Thoracic aorta (tissue), 2 donors: ENCODE data around the gene OTOR. TPM values are rescaled to one million over a fixed set of nuclear protein-coding genes. Genes with fewer than 3 reads are reported as not detected.

Experiments used
- ATAC-seq: fragments of 150-250 bp; one replicate; pipeline ENCODE4 v1.8.0; 2017; ENCODE audit warnings: low read depth; ENCODE audit not compliant: insufficient number of reproducible peaks, low FRiP score
- DNase-seq: peaks from one replicate; pipeline ENCODE4 v3.0.0-alpha.2; 2020; ENCODE audit warnings: low spot score
- H3K27ac ChIP-seq, 2 donors: fragments of 200-600 bp; sonication (generic); 1 replicate in 1 of 2; 2 replicates in 1 of 2; pipeline ENCODE4 v1.5.1; 2016; ENCODE audit warnings: mild to moderate bottlenecking in 2 of 2, moderate library complexity in 2 of 2
- H3K27me3 ChIP-seq: fragments of 200-600 bp; sonication (generic); replicated peaks from 2 replicates; pipeline ENCODE4 v1.6.0; 2016; ENCODE audit warnings: mild to moderate bottlenecking; ENCODE audit not compliant: insufficient read depth
- H3K36me3 ChIP-seq: fragments of 200-600 bp; sonication (generic); one replicate; pipeline ENCODE4 v1.5.1; 2016
- H3K4me1 ChIP-seq, 2 donors: fragments of 200-600 bp; sonication (generic); 1 replicate in 1 of 2; 2 replicates in 1 of 2; pipeline versions ENCODE4 v1.5.1 to v1.6.0; 2016; ENCODE audit warnings: low read depth in 2 of 2, mild to moderate bottlenecking in 1 of 2; ENCODE audit not compliant: control insufficient read depth in 1 of 2
- H3K4me3 ChIP-seq: fragments of 200-600 bp; sonication (generic); 2 replicates; pipeline ENCODE4 v1.5.1; 2016; ENCODE audit warnings: mild to moderate bottlenecking
- H3K9me3 ChIP-seq: fragments of 200-600 bp; sonication (generic); 2 replicates; pipeline ENCODE4 v1.5.1; 2016
- total RNA-seq, 2 donors: library from RNA; depleted of rRNA; stranded (reverse); fragments of >200 nt; gene quantifications; one replicate each; pipeline versions ENCODE4 v1.1.0 to v1.2.3, GENCODE V29; 2016
- TF ChIP-seq, protein P1 (sequence below): fragments of 200-600 bp; sonication (generic); IDR thresholded peaks from one replicate; pipeline ENCODE4 v1.5.1; 2019; ENCODE audit warnings: antibody characterized with exemption

Gene OTOR
- total RNA-seq, 2 donors from 2014 or later, result not detected

DNA sequence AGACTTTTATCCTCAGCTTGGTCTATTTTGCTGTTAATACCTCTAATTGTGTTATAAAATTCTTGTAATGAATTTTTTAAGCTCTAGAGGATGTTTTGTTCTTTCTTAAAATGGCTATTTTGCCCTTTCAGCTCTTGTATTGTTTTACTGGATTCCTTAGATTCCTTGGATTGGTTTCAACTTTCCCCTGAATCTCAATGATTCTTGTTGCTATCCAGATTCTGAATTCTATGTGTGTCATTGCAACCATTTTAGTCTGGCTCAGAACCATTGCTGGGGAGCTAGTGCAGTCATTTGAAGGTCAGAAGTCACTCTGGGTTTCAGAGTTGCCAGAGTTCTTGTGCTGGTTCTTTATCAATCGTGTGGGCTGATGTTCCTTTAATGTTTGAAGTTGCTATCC lies 37.1 kb downstream of the OTOR start:
- Histone ChIP-seq H3K4me3 (no peak overlapping the region), H3K27me3 (no peaks in the 10 kb centered on the region), H3K4me1 (no peaks in the 10 kb centered on the region), H3K27ac (no peak overlapping the region), H3K9me3 (no peaks in the 10 kb centered on the region), H3K36me3 (no peaks in the 10 kb centered on the region)
- ATAC-seq (no peak), DNase-seq (no peak)
- TF ChIP-seq, protein P1, sequence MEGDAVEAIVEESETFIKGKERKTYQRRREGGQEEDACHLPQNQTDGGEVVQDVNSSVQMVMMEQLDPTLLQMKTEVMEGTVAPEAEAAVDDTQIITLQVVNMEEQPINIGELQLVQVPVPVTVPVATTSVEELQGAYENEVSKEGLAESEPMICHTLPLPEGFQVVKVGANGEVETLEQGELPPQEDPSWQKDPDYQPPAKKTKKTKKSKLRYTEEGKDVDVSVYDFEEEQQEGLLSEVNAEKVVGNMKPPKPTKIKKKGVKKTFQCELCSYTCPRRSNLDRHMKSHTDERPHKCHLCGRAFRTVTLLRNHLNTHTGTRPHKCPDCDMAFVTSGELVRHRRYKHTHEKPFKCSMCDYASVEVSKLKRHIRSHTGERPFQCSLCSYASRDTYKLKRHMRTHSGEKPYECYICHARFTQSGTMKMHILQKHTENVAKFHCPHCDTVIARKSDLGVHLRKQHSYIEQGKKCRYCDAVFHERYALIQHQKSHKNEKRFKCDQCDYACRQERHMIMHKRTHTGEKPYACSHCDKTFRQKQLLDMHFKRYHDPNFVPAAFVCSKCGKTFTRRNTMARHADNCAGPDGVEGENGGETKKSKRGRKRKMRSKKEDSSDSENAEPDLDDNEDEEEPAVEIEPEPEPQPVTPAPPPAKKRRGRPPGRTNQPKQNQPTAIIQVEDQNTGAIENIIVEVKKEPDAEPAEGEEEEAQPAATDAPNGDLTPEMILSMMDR, result no peak

Other genes starting within 250 kb of the OTOR start
- gene KIF16B, start 174.9 kb upstream of the OTOR start, total RNA-seq, result 10 to 100 TPM; 16.5 to 21.3 TPM
- 10 to 100 TPM; 14.9 to 25.6 TPM for gene SNRPB2, start 18.3 kb upstream of the OTOR start, total RNA-seq